ENCODE measurements around the gene AKNA.

AKNA gene

GRCh38 chr9:114367366-114367765 lies 20.4 kb downstream of the AKNA start:
- peak overlapping the region; percentile 74 for H3K27ac ChIP-seq (ENCODE audit: low read depth, low read length)
- no peak overlapping the region for H3K4me3 ChIP-seq (ENCODE audit: low read depth, low read length)
- H2AFZ ChIP-seq (ENCODE audit: low read length, unreplicated experiment) = no peak overlapping the region
- H3K79me2 ChIP-seq (ENCODE audit: control insufficient read depth, insufficient read depth, low read length, unreplicated experiment) = no peaks in the 10 kb centered on the region
- H3K4me1 ChIP-seq (ENCODE audit: control insufficient read depth, insufficient read depth, low read length, unreplicated experiment) = peaks cover 57% of the 10 kb centered on the region
- H3K36me3 ChIP-seq (ENCODE audit: insufficient read depth, low read length) = 0 out of 2 replicates have a peak, but pooled peaks cover 2% of the 10 kb centered on the region
- no peaks in the 10 kb centered on the region for H3K27me3 ChIP-seq (ENCODE audit: insufficient read depth, low read length)

GRCh38 chr9:114366334-114367128 lies 21.3 kb downstream of the AKNA start:
- Histone ChIP-seq H3K79me2 (ENCODE audit: control insufficient read depth, insufficient read depth, low read length, unreplicated experiment) (no peaks in the 10 kb centered on the region), H3K4me3 (ENCODE audit: low read depth, low read length) (no peak overlapping the region), H3K27me3 (ENCODE audit: insufficient read depth, low read length) (no peaks in the 10 kb centered on the region), H3K27ac (ENCODE audit: low read depth, low read length) (peak overlapping the region; percentile 74), H2AFZ (ENCODE audit: low read length, unreplicated experiment) (no peak overlapping the region), H3K4me1 (ENCODE audit: control insufficient read depth, insufficient read depth, low read length, unreplicated experiment) (peaks cover 49% of the 10 kb centered on the region), H3K36me3 (ENCODE audit: insufficient read depth, low read length) (peaks cover 3% of the 10 kb centered on the region; the same call in 1 of the 2 replicates)

- H3K27ac ChIP-seq (ENCODE audit: low read depth, low read length) = peak overlapping the region; percentile 89
- H3K79me2 ChIP-seq (ENCODE audit: control insufficient read depth, insufficient read depth, low read length, unreplicated experiment) = no peaks in the 10 kb centered on the region
- H3K36me3 ChIP-seq (ENCODE audit: insufficient read depth, low read length) = peaks cover 9% of the 10 kb centered on the region
These were observed 22.6 kb downstream of the AKNA start for GRCh38 chr9:114365194-114365593.

GRCh38 chr9:114364134-114365041 lies 23.4 kb downstream of the AKNA start:
- Histone ChIP-seq H3K4me1 (ENCODE audit: control insufficient read depth, insufficient read depth, low read length, unreplicated experiment) (peaks cover 44% of the 10 kb centered on the region), H3K79me2 (ENCODE audit: control insufficient read depth, insufficient read depth, low read length, unreplicated experiment) (no peaks in the 10 kb centered on the region), H2AFZ (ENCODE audit: low read length, unreplicated experiment) (no peak overlapping the region), H3K27me3 (ENCODE audit: insufficient read depth, low read length) (no peaks in the 10 kb centered on the region), H3K36me3 (ENCODE audit: insufficient read depth, low read length) (peaks cover 14% of the 10 kb centered on the region), H3K27ac (ENCODE audit: low read depth, low read length) (peak overlapping the region; percentile 89), H3K4me3 (ENCODE audit: low read depth, low read length) (no peak overlapping the region)

More at GRCh38 chr9:114365194-114365593, 22.6 kb downstream of the AKNA start:
- H2AFZ ChIP-seq (ENCODE audit: low read length, unreplicated experiment) = no peak overlapping the region
- no peak overlapping the region for H3K4me3 ChIP-seq (ENCODE audit: low read depth, low read length)
- H3K4me1 ChIP-seq (ENCODE audit: control insufficient read depth, insufficient read depth, low read length, unreplicated experiment) = peaks cover 44% of the 10 kb centered on the region
- no peaks in the 10 kb centered on the region for H3K27me3 ChIP-seq (ENCODE audit: insufficient read depth, low read length)

- peak overlapping the region; percentile 89 for H3K27ac ChIP-seq (ENCODE audit: low read depth, low read length)
- peaks cover 44% of the 10 kb centered on the region for H3K4me1 ChIP-seq (ENCODE audit: control insufficient read depth, insufficient read depth, low read length, unreplicated experiment)
- no peaks in the 10 kb centered on the region for H3K27me3 ChIP-seq (ENCODE audit: insufficient read depth, low read length)
- peaks cover 17% of the 10 kb centered on the region for H3K36me3 ChIP-seq (ENCODE audit: insufficient read depth, low read length)
- H3K4me3 ChIP-seq (ENCODE audit: low read depth, low read length) = no peak overlapping the region; the same call in 1 of the 2 replicates
- H2AFZ ChIP-seq (ENCODE audit: low read length, unreplicated experiment) = no peak overlapping the region
- no peaks in the 10 kb centered on the region for H3K79me2 ChIP-seq (ENCODE audit: control insufficient read depth, insufficient read depth, low read length, unreplicated experiment)
These were observed 24.4 kb downstream of the AKNA start for GRCh38 chr9:114363424-114363823.

- H3K27me3 ChIP-seq (ENCODE audit: insufficient read depth, low read length) = no peaks in the 10 kb centered on the region
- H3K4me1 ChIP-seq (ENCODE audit: control insufficient read depth, insufficient read depth, low read length, unreplicated experiment) = peaks cover 40% of the 10 kb centered on the region
- peaks cover 17% of the 10 kb centered on the region for H3K36me3 ChIP-seq (ENCODE audit: insufficient read depth, low read length)
- no peak overlapping the region for H2AFZ ChIP-seq (ENCODE audit: low read length, unreplicated experiment)
- no peaks in the 10 kb centered on the region for H3K79me2 ChIP-seq (ENCODE audit: control insufficient read depth, insufficient read depth, low read length, unreplicated experiment)
- H3K27ac ChIP-seq (ENCODE audit: low read depth, low read length) = no peak overlapping the region
- H3K4me3 ChIP-seq (ENCODE audit: low read depth, low read length) = no peak overlapping the region
These were observed 25.4 kb downstream of the AKNA start for GRCh38 chr9:114362394-114362793.

- H3K27me3 ChIP-seq (ENCODE audit: insufficient read depth, low read length) = no peaks in the 10 kb centered on the region
- H2AFZ ChIP-seq (ENCODE audit: low read length, unreplicated experiment) = no peak overlapping the region
- H3K36me3 ChIP-seq (ENCODE audit: insufficient read depth, low read length) = peaks cover 17% of the 10 kb centered on the region
- no peak overlapping the region for H3K4me3 ChIP-seq (ENCODE audit: low read depth, low read length)
- H3K79me2 ChIP-seq (ENCODE audit: control insufficient read depth, insufficient read depth, low read length, unreplicated experiment) = no peaks in the 10 kb centered on the region
- no peak overlapping the region for H3K27ac ChIP-seq (ENCODE audit: low read depth, low read length)
- H3K4me1 ChIP-seq (ENCODE audit: control insufficient read depth, insufficient read depth, low read length, unreplicated experiment) = peaks cover 33% of the 10 kb centered on the region
These were observed 26.2 kb downstream of the AKNA start for GRCh38 chr9:114361542-114361941.

- peaks cover 18% of the 10 kb centered on the region for H3K4me1 ChIP-seq (ENCODE audit: control insufficient read depth, insufficient read depth, low read length, unreplicated experiment)
- no peaks in the 10 kb centered on the region for H3K27me3 ChIP-seq (ENCODE audit: insufficient read depth, low read length)
- no peak overlapping the region for H3K4me3 ChIP-seq (ENCODE audit: low read depth, low read length)
- peaks cover 17% of the 10 kb centered on the region for H3K36me3 ChIP-seq (ENCODE audit: insufficient read depth, low read length)
- H2AFZ ChIP-seq (ENCODE audit: low read length, unreplicated experiment) = no peak overlapping the region
- no peak overlapping the region for H3K27ac ChIP-seq (ENCODE audit: low read depth, low read length)
- H3K79me2 ChIP-seq (ENCODE audit: control insufficient read depth, insufficient read depth, low read length, unreplicated experiment) = no peaks in the 10 kb centered on the region
These were observed 28.0 kb downstream of the AKNA start for GRCh38 chr9:114359801-114360200.

GRCh38 chr9:114357911-114358328 lies 29.9 kb downstream of the AKNA start:
- no peaks in the 10 kb centered on the region for H3K27me3 ChIP-seq (ENCODE audit: insufficient read depth, low read length)
- peaks cover 7% of the 10 kb centered on the region for H3K4me1 ChIP-seq (ENCODE audit: control insufficient read depth, insufficient read depth, low read length, unreplicated experiment)
- no peak overlapping the region for H3K27ac ChIP-seq (ENCODE audit: low read depth, low read length)
- peaks cover 18% of the 10 kb centered on the region for H3K36me3 ChIP-seq (ENCODE audit: insufficient read depth, low read length)
- no peaks in the 10 kb centered on the region for H3K79me2 ChIP-seq (ENCODE audit: control insufficient read depth, insufficient read depth, low read length, unreplicated experiment)
- no peak overlapping the region for H2AFZ ChIP-seq (ENCODE audit: low read length, unreplicated experiment)
- no peak overlapping the region for H3K4me3 ChIP-seq (ENCODE audit: low read depth, low read length)

GRCh38 chr9:114357360-114357759 lies 30.4 kb downstream of the AKNA start:
- Histone ChIP-seq H3K36me3 (ENCODE audit: insufficient read depth, low read length) (peaks cover 18% of the 10 kb centered on the region), H3K4me3 (ENCODE audit: low read depth, low read length) (no peak overlapping the region)

More at GRCh38 chr9:114357360-114357759, 30.4 kb downstream of the AKNA start:
- Histone ChIP-seq H3K79me2 (ENCODE audit: control insufficient read depth, insufficient read depth, low read length, unreplicated experiment) (no peaks in the 10 kb centered on the region), H3K27ac (ENCODE audit: low read depth, low read length) (no peak overlapping the region), H2AFZ (ENCODE audit: low read length, unreplicated experiment) (no peak overlapping the region), H3K4me1 (ENCODE audit: control insufficient read depth, insufficient read depth, low read length, unreplicated experiment) (peaks cover 6% of the 10 kb centered on the region), H3K27me3 (ENCODE audit: insufficient read depth, low read length) (no peaks in the 10 kb centered on the region)

Measured in ACC112 (cell line).